Measurements from ENCODE around the gene SEC11C.

DNA sequence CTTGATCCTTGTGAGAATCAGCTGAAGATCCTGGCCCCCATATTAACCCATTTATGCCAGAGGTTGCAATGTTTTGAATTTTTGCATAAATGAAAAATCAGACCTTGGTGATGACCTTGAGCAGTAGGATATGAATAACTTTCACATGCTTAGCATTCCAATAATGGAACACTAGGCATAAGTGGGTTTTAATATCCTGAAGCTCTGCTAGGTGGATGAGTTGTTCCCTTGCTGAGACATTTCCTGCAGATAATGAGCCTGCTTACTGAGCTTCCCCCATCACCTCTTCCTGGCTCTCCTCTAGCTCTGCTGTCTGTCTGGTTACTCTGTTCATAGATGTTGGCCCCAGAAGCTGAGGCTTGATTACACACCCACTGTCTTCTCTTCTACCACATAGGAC lies 25.5 kb upstream of the SEC11C start:
- TF ChIP-seq EZH2 (IDR thresholded peaks at IDR 0.05; ENCODE audit: low read length, unreplicated experiment), result no peak
- TF ChIP-seq, protein P1, sequence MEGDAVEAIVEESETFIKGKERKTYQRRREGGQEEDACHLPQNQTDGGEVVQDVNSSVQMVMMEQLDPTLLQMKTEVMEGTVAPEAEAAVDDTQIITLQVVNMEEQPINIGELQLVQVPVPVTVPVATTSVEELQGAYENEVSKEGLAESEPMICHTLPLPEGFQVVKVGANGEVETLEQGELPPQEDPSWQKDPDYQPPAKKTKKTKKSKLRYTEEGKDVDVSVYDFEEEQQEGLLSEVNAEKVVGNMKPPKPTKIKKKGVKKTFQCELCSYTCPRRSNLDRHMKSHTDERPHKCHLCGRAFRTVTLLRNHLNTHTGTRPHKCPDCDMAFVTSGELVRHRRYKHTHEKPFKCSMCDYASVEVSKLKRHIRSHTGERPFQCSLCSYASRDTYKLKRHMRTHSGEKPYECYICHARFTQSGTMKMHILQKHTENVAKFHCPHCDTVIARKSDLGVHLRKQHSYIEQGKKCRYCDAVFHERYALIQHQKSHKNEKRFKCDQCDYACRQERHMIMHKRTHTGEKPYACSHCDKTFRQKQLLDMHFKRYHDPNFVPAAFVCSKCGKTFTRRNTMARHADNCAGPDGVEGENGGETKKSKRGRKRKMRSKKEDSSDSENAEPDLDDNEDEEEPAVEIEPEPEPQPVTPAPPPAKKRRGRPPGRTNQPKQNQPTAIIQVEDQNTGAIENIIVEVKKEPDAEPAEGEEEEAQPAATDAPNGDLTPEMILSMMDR (conservative IDR thresholded peaks at IDR 0.05; ENCODE audit: low read depth, low read length), result no peak

Data from PC-3 (cell line).